Activated CD4-positive, alpha-beta T cell treated with anti-CD3 and anti-CD28 coated beads, Interleukin-2, Interleukin-4, amounts not matched to agents 100 ng/mL and 50 ng/mL, durations not matched to agents 16 hours and 8 hours (primary cell): ENCODE measurements around the gene CMBL.
A peak's percentile ranks its signal among the peaks of the same experiment; 100 is the strongest.
"Not testable (repeated sequence)": the region's sequence is repeated elsewhere in the genome, so short reads cannot be mapped to it uniquely, and the experiment has no call there.

Experiments used
- DNase-seq: peaks from one replicate; pipeline ENCODE4 v3.0.0-alpha.2; 2020; ENCODE audit warnings: low spot score

The CMBL gene

GRCh38 chr5:10285362-10285761 is 22.3 kb downstream of the CMBL start:
- DNase-seq = not testable (repeated sequence)

- peak; percentile 83 for DNase-seq
Observed at GRCh38 chr5:10283927-10284635, 23.6 kb downstream of the CMBL start.

- DNase-seq = no peak
Observed at GRCh38 chr5:10279925-10280720, 27.6 kb downstream of the CMBL start.

- no peak for DNase-seq
Observed at GRCh38 chr5:10279328-10279727, 28.4 kb downstream of the CMBL start.

GRCh38 chr5:10278658-10279279 is 28.9 kb downstream of the CMBL start:
- DNase-seq = no peak

GRCh38 chr5:10277773-10278630 is 29.7 kb downstream of the CMBL start:
- DNase-seq = no peak

- DNase-seq = no peak
Observed at GRCh38 chr5:10276691-10277090, 31.0 kb downstream of the CMBL start.

GRCh38 chr5:10275991-10276390 is 31.7 kb downstream of the CMBL start:
- no peak for DNase-seq

- DNase-seq = no peak
Observed at GRCh38 chr5:10275460-10275859, 32.2 kb downstream of the CMBL start.

- not testable (repeated sequence) for DNase-seq
Observed at GRCh38 chr5:10272875-10273209, 34.9 kb downstream of the CMBL start.

GRCh38 chr5:10272053-10272874 is 35.4 kb downstream of the CMBL start:
- DNase-seq = no peak

- no peak for DNase-seq
Observed at GRCh38 chr5:10268100-10268499, 39.6 kb downstream of the CMBL start.

GRCh38 chr5:10266839-10267238 is 40.9 kb downstream of the CMBL start:
- DNase-seq = no peak

GRCh38 chr5:10266137-10266536 is 41.6 kb downstream of the CMBL start:
- no peak for DNase-seq

GRCh38 chr5:10265245-10266109 is 42.2 kb downstream of the CMBL start:
- DNase-seq = no peak

GRCh38 chr5:10264604-10265003 is 43.1 kb downstream of the CMBL start:
- DNase-seq = no peak

- no peak for DNase-seq
Observed at GRCh38 chr5:10262995-10263394, 44.7 kb downstream of the CMBL start.

GRCh38 chr5:10262121-10262774 is 45.5 kb downstream of the CMBL start:
- no peak for DNase-seq

- no peak for DNase-seq
Observed at GRCh38 chr5:10261065-10261464, 46.6 kb downstream of the CMBL start.

- DNase-seq = no peak
Observed at GRCh38 chr5:10259899-10260298, 47.8 kb downstream of the CMBL start.
